ENCODE data around the gene MOSPD3. TPM values are rescaled to one million over a fixed set of nuclear protein-coding genes. Genes with fewer than 3 reads are reported as not detected.

The MOSPD3 gene
- total RNA-seq, 1 donor from 2014 or later: 4.6 TPM

- DNase-seq (ENCODE audit: low read depth, low spot score): no peak
Measured at GRCh38 chr7:100591596-100591995, 20.7 kb upstream of the MOSPD3 start.

DNA sequence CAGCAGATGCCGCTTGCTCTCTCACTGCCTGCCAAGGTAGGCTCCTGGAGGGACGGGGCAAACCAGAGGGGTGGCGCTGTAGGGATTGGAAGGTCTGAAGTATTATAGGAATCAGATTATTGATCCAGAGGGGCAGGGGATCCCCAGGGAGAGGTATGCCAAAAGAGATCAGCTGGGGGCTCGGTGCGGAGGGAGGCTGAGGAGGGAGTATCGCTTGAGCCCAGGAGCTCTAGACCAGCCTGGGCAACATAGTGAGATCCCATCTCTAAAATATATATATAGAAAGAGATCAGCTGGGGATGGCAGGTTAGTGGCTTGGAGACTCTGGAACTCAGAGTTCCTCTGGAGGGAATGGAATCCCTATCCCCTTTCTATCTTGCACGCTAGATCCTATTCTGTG, 17.2 kb upstream of the MOSPD3 start:
- no peak for DNase-seq (ENCODE audit: low read depth, low spot score)

DNA sequence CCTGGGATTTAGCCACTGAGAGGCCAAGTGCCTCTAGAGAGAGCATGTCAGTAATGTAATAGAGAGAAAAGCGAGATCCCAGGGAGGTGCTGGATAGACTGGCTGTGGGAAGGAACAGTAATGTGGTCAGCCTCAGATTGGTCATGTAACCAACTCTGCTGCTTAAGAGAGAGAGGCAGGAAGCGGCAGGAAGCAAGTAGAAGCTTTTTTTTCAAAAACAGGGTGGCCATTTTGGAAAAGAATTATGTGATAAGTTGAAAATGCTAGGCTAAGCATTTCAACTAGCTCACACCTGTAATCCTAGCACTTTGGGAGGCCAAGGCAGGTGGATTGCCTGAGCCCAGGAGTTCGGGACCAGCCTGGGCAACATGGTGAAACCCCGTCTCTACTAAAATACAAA, 13.9 kb upstream of the MOSPD3 start:
- no peak for DNase-seq (ENCODE audit: low read depth, low spot score)

- no peak for DNase-seq (ENCODE audit: low read depth, low spot score)
Measured at GRCh38 chr7:100599911-100600729, 12.2 kb upstream of the MOSPD3 start.

- no peak for DNase-seq (ENCODE audit: low read depth, low spot score)
Measured at GRCh38 chr7:100600730-100601038, 11.7 kb upstream of the MOSPD3 start.

- no peak for DNase-seq (ENCODE audit: low read depth, low spot score)
Measured at GRCh38 chr7:100602889-100603725, 9.2 kb upstream of the MOSPD3 start.

DNA sequence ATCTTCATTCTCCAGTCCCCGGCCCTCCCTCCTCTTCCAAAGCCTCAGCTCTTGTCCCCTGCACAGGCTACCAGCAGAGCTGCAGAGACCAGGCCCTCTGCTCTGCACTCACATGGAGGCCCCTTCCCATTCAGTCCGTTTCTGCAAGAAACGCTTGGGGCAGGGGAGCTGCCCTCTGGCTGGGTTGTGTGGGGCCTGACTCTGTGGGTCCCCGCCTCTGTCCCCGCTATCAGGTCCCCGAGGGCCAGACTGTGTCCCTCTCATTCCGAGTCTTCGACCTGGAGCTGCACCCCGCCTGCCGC, 8.7 kb upstream of the MOSPD3 start:
- no peak for DNase-seq (ENCODE audit: low read depth, low spot score)

DNA sequence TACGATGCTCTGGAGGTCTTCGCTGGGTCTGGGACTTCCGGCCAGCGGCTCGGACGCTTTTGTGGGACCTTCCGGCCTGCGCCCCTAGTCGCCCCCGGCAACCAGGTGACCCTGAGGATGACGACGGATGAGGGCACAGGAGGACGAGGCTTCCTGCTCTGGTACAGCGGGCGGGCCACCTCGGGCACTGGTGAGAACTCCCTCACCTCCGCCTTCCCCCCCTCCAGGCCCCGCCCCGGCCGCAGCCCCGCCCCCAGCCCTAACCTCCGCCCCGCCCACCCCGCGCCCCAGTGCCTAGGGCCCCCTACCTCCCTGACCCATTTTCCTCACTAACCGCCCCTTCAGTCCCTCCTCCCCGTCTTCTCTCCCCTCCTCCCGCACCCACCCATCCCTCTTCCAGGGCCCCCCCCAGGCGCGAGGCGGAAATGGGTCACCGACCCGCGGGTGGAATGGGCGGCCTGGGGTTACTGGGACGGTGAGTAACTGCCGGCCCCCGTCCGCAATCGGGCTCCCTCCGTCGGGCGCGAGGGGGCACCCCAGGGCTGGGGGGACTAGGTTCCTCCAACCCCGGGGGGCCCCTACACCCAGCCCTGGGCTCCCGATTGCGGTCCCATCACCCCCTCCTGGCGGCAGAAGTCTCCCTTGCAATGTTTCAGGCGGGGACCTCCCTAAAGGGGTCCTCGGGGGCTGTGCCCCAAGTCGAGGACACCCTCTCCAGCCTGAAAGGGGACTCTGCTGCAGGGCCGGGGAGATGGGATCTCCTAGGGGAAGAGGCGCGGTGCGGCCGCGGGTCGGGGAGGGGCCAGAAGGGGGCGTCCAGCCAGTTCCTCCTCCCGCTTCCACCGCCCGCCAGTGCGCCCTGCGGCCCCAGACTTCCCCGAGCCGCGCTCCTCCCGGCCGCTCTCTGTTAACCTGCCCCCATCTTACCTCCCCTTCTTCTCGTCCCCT, 8.0 kb upstream of the MOSPD3 start:
- DNase-seq (ENCODE audit: low read depth, low spot score): no peak

GRCh38 chr7:100604976-100605911, 7.1 kb upstream of the MOSPD3 start:
- DNase-seq (ENCODE audit: low read depth, low spot score): no peak

DNA sequence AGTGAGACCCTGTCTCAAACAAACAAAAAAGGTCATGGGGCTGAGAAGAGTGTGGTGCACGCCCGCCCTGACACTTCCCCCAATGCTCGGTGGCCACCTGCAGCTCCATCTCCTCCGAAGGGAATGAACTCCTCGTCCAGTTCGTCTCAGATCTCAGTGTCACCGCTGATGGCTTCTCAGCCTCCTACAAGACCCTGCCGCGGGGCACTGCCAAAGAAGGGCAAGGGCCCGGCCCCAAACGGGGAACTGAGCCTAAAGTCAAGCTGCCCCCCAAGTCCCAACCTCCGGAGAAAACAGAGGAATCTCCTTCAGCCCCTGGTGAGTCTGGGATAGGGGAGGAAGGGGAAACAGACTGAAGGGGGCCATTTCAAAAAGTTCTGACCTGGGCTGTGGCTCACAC, 6.0 kb upstream of the MOSPD3 start:
- DNase-seq (ENCODE audit: low read depth, low spot score): no peak

GRCh38 chr7:100607111-100607510, 5.2 kb upstream of the MOSPD3 start:
- no peak for DNase-seq (ENCODE audit: low read depth, low spot score)

GRCh38 chr7:100609958-100610357, 2.4 kb upstream of the MOSPD3 start:
- DNase-seq (ENCODE audit: low read depth, low spot score): no peak

- no peak for DNase-seq (ENCODE audit: low read depth, low spot score)
Measured at GRCh38 chr7:100612730-100613390, 520 bp downstream of the MOSPD3 start.

GRCh38 chr7:100613412-100614175, 1.3 kb downstream of the MOSPD3 start:
- no peak for DNase-seq (ENCODE audit: low read depth, low spot score)

DNA sequence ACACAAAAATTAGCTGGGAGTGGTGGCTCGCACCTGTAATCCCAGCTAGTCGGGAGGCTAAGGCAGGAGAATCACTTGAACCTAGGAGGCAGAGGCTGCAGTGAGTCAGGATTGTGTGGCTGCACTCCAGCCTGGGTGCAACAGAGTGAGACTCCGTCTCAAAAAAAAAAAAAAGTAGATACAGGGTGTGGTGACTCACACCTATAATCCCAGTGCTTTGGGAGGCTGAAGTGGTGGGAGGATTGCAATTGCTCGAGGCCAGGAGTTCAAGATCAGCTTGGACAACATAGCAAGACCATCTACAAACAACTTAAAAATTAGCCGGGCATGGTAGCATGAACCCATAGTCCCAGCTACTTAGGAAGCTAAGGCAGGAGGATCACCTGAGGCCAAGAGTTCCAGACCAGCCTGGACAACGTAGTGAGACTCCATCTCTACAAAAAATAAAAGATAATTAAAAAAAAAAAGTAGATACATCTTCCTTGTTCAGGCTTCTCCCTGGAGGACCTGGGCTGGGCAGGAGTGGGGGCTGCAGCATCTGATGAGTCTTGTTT, 2.0 kb downstream of the MOSPD3 start:
- DNase-seq (ENCODE audit: low read depth, low spot score): no peak

DNA sequence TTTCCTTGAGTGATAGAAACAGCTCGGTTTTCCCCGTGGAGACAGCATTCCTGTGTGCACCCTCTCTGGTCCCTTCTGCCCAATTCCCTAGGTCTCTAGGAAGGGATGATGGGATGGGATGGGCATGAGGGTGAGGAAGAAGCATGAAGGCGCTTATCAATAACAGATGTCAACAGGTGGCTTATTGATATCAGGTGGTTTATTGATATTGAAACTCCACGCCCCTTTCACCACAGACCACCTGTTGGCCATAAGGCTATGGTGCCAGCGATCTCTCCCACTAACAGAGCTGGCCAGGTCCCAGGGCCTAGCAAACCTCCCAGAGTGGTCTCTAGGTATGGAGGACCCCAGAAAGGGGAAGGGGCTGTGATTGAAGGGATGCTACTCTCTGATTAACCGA, 7.9 kb downstream of the MOSPD3 start:
- no peak for DNase-seq (ENCODE audit: low read depth, low spot score)

- no peak for DNase-seq (ENCODE audit: low read depth, low spot score)
Measured at GRCh38 chr7:100620804-100621203, 8.5 kb downstream of the MOSPD3 start.

DNA sequence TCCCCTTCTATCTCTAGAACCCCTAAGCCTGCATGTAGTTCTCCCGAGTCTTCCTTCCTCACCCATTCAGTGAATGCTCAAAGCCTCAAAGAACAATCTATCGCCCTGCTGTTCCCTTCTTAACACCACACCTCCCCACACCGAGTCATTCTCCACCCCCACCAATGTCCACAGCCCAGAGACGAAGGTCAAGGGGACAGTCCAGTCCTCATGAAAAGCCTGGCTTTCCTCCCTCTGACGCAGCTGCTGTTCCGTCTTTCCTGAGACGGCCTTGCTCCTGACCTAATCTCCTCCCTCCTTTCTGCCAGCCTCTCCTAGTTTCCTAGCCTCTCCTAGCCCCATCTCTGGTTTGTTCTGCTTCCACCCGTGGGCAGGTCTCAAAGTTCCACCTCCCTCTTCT, 9.2 kb downstream of the MOSPD3 start:
- DNase-seq (ENCODE audit: low read depth, low spot score): no peak

All from pulmonary artery endothelial cell (primary cell).